Activated CD8-positive, alpha-beta T cell treated with anti-CD3 and anti-CD28 coated beads for 36 hours (primary cell): ENCODE results near the gene EIF4E3. TPM values are rescaled to one million over a fixed set of nuclear protein-coding genes. Genes with fewer than 3 reads are reported as not detected.

ENCODE experiments used
- ATAC-seq: fragments of 200-7000 bp; cut with Tn5 transposase; one replicate; pipeline ENCODE4 v1.10.0; 2021; ENCODE audit warnings: mild to moderate bottlenecking, moderate library complexity
- CTCF ChIA-PET: fragments of 350-600 bp; sonication (Branson Sonifier 250); formaldehyde crosslinking; loops from one replicate; lab custom pipeline; 2021; ENCODE audit warnings: antibody characterized with exemption; lab: Charles Lee
- POLR2A ChIA-PET: fragments of 350-600 bp; sonication (Branson Sonifier 250); formaldehyde crosslinking; loops from one replicate; lab custom pipeline; 2021; ENCODE audit warnings: antibody characterized with exemption; lab: Charles Lee
- DNase-seq: peaks from one replicate; pipeline ENCODE4 v3.0.0-alpha.2; 2020
- H3K27ac Mint-ChIP-seq: one replicate; pipeline ENCODE4 v1.8.0; 2021; ENCODE audit warnings: mild to moderate bottlenecking, mixed read lengths
- H3K27me3 Mint-ChIP-seq: one replicate; pipeline ENCODE4 v1.8.0; 2021; ENCODE audit warnings: mixed read lengths
- H3K36me3 Mint-ChIP-seq: one replicate; pipeline ENCODE4 v1.8.0; 2021; ENCODE audit warnings: low read depth, mixed read lengths
- H3K4me1 Mint-ChIP-seq: one replicate; pipeline ENCODE4 v1.8.0; 2021; ENCODE audit warnings: low read depth, mixed read lengths
- H3K4me3 Mint-ChIP-seq: one replicate; pipeline ENCODE4 v1.8.0; 2021; ENCODE audit warnings: mild to moderate bottlenecking, moderate library complexity, mixed read lengths
- H3K9me3 Mint-ChIP-seq: one replicate; pipeline ENCODE4 v1.8.0; 2021; ENCODE audit warnings: mixed read lengths
- CTCF ChIP-seq: fragments of 200-600 bp; IDR thresholded peaks from one replicate; pipeline ENCODE4 v1.8.0; 2022; ENCODE audit warnings: antibody characterized with exemption, mild to moderate bottlenecking
- intact Hi-C: fragments of 100-400 bp; cut with micrococcal nuclease; formaldehyde crosslinking; loops from one replicate; pipeline ENCODE4 v1.10.0; 2022
- total RNA-seq, 2 experiments: library from RNA; stranded (reverse); gene quantifications; one replicate each; pipeline ENCODE4 v1.2.3, GENCODE V29; 2021

EIF4E3 gene
- total RNA-seq, 2 experiments from 2014 or later: 29.3 to 30.4 TPM

GRCh38 chr3:71752831-71753700 is 27.9 kb upstream of the EIF4E3 start:
- Mint-ChIP-seq H3K9me3 (no peaks in the 10 kb centered on the region), H3K36me3 (no peaks in the 10 kb centered on the region), H3K27ac (no peak overlapping the region), H3K4me3 (peak overlapping the region; percentile 62), H3K27me3 (peaks cover 38% of the 10 kb centered on the region), H3K4me1 (peaks cover 7% of the 10 kb centered on the region)
- DNase-seq: no peak
- ATAC-seq: peak; percentile 15
- intact Hi-C loops: no loop called here
- TF ChIP-seq CTCF: no peak
- ChIA-PET POLR2A (no interaction called here), CTCF (interaction anchor here (0.9 to 1.2 kb wide), 4 partner anchors 23 to 41 kb away, joined by 3 to 4 read pairs (median 3); no protein-coding TSS in a partner anchor)

GRCh38 chr3:71751602-71752001 is 26.4 kb upstream of the EIF4E3 start:
- peaks cover 7% of the 10 kb centered on the region for H3K4me1 Mint-ChIP-seq
- CTCF ChIA-PET: no interaction called here

GRCh38 chr3:71744738-71745137 is 19.5 kb upstream of the EIF4E3 start:
- CTCF ChIA-PET: interaction anchor here (1.3 to 3.2 kb wide), 3 partner anchors 15 to 131 kb away, joined by 3 to 20 read pairs (median 5); no protein-coding TSS in a partner anchor
- POLR2A ChIA-PET: no interaction called here
- H3K36me3 Mint-ChIP-seq: peaks cover 12% of the 10 kb centered on the region
- H3K4me1 Mint-ChIP-seq: no peaks in the 10 kb centered on the region
- H3K27me3 Mint-ChIP-seq: no peaks in the 10 kb centered on the region
- DNase-seq (no peak), ATAC-seq (no peak)
- H3K4me3 Mint-ChIP-seq: no peak overlapping the region
- no peak for TF ChIP-seq CTCF
- H3K9me3 Mint-ChIP-seq: peaks cover 29% of the 10 kb centered on the region
- intact Hi-C loops: no loop called here
- H3K27ac Mint-ChIP-seq: no peak overlapping the region

More at GRCh38 chr3:71751602-71752001, 26.4 kb upstream of the EIF4E3 start:
- Mint-ChIP-seq H3K27me3 (peaks cover 35% of the 10 kb centered on the region), H3K9me3 (no peaks in the 10 kb centered on the region), H3K27ac (no peak overlapping the region), H3K4me3 (no peak overlapping the region), H3K36me3 (no peaks in the 10 kb centered on the region)
- no peak for TF ChIP-seq CTCF
- intact Hi-C loops: no loop called here
- POLR2A ChIA-PET: interaction anchor here (0.6 to 2.0 kb wide), 2 partner anchors 10 to 27 kb away, joined by 3 to 4 read pairs; no protein-coding TSS in a partner anchor
- DNase-seq: no peak
- no peak for ATAC-seq

GRCh38 chr3:71742621-71743020 is 17.4 kb upstream of the EIF4E3 start:
- no peak overlapping the region for H3K27ac Mint-ChIP-seq
- ChIA-PET POLR2A (interaction anchor here (0.6 kb wide), 1 partner anchor 25 kb away, joined by 3 read pairs; no protein-coding TSS in a partner anchor), CTCF (interaction anchor here (3.1 kb wide), 1 partner anchor 13 kb away, joined by 18 read pairs; no protein-coding TSS in a partner anchor)
- H3K4me3 Mint-ChIP-seq: no peak overlapping the region
- ATAC-seq: no peak
- intact Hi-C loops: no loop called here
- TF ChIP-seq CTCF: no peak
- H3K27me3 Mint-ChIP-seq: no peaks in the 10 kb centered on the region
- H3K4me1 Mint-ChIP-seq: no peaks in the 10 kb centered on the region
- H3K9me3 Mint-ChIP-seq: peaks cover 29% of the 10 kb centered on the region
- H3K36me3 Mint-ChIP-seq: peaks cover 12% of the 10 kb centered on the region
- no peak for DNase-seq

- Mint-ChIP-seq H3K4me3 (no peak overlapping the region), H3K27me3 (peaks cover 5% of the 10 kb centered on the region), H3K27ac (no peak overlapping the region), H3K4me1 (peaks cover 4% of the 10 kb centered on the region), H3K36me3 (no peaks in the 10 kb centered on the region), H3K9me3 (peaks cover 3% of the 10 kb centered on the region)
- intact Hi-C loops: no loop called here
- CTCF ChIA-PET: interaction anchor here (0.6 kb wide), 1 partner anchor 13 kb away, joined by 3 read pairs; no protein-coding TSS in a partner anchor
- POLR2A ChIA-PET: no interaction called here
- TF ChIP-seq CTCF: no peak
- DNase-seq (no peak), ATAC-seq (no peak)
These were observed 9.7 kb upstream of the EIF4E3 start for GRCh38 chr3:71734881-71735280.
